Hematopoietic multipotent progenitor cell treated with erythropoietin and hydrocortisone succinate and interleukin-3 and kit ligand, for 15 days (in vitro differentiated cells): ENCODE data around the gene ABT1.

Experiments used
- DNase-seq: peaks from one replicate; pipeline ENCODE4 v3.0.0-alpha.2; 2015; ENCODE audit warnings: low spot score

Gene ABT1

GRCh38 chr6:26604797-26605196 is 8.0 kb downstream of the ABT1 start:
- no peak for DNase-seq

GRCh38 chr6:26607434-26608230 is 10.9 kb downstream of the ABT1 start:
- peak; percentile 43 for DNase-seq

- no peak for DNase-seq
Measured at GRCh38 chr6:26609463-26609862, 12.7 kb downstream of the ABT1 start.

GRCh38 chr6:26611599-26611998 is 14.8 kb downstream of the ABT1 start:
- no peak for DNase-seq

GRCh38 chr6:26613201-26613600 is 16.4 kb downstream of the ABT1 start:
- no peak for DNase-seq

GRCh38 chr6:26613689-26614683 is 17.2 kb downstream of the ABT1 start:
- DNase-seq = no peak

- no peak for DNase-seq
Measured at GRCh38 chr6:26623339-26623859, 26.6 kb downstream of the ABT1 start.

- DNase-seq = no peak
Measured at GRCh38 chr6:26624557-26624956, 27.8 kb downstream of the ABT1 start.

- DNase-seq = no peak
Measured at GRCh38 chr6:26627843-26628242, 31.1 kb downstream of the ABT1 start.

GRCh38 chr6:26629359-26629758 is 32.6 kb downstream of the ABT1 start:
- DNase-seq = no peak

GRCh38 chr6:26640806-26641205 is 44.1 kb downstream of the ABT1 start:
- DNase-seq = no peak

GRCh38 chr6:26646074-26646473 is 49.3 kb downstream of the ABT1 start:
- DNase-seq = no peak
